AG09309 (cell line): ENCODE measurements around the gene CPA2.

Experiments used
- DNase-seq: peaks from one replicate; pipeline ENCODE4 v3.0.0-alpha.2; 2010; ENCODE audit warnings: low read depth
- H3K4me3 ChIP-seq: 2 replicates; pipeline ENCODE4 v1.5.1; 2011; ENCODE audit warnings: mild to moderate bottlenecking, low read depth, low read length, moderate library complexity; ENCODE audit not compliant: control insufficient read depth
- CTCF ChIP-seq: IDR thresholded peaks from 2 replicates; pipeline ENCODE4 v1.5.1; 2011; ENCODE audit warnings: mild to moderate bottlenecking, low read depth, low read length, inconsistent platforms; ENCODE audit not compliant: insufficient read depth, control insufficient read depth; ENCODE audit errors: missing control alignments

The CPA2 gene

GRCh38 chr7:130301501-130302020 lies 34.9 kb downstream of the CPA2 start:
- DNase-seq, result no peak
- TF ChIP-seq CTCF, result no peak
- no peak overlapping the region for H3K4me3 ChIP-seq

GRCh38 chr7:130302649-130303048 lies 36.0 kb downstream of the CPA2 start:
- no peak for TF ChIP-seq CTCF
- no peak for DNase-seq
- H3K4me3 ChIP-seq, result no peak overlapping the region

GRCh38 chr7:130303127-130303526 lies 36.5 kb downstream of the CPA2 start:
- no peak for TF ChIP-seq CTCF
- H3K4me3 ChIP-seq, result no peak overlapping the region
- no peak for DNase-seq

- H3K4me3 ChIP-seq, result no peak overlapping the region
- TF ChIP-seq CTCF, result no peak
- no peak for DNase-seq
Measured at GRCh38 chr7:130303551-130303950, 36.9 kb downstream of the CPA2 start.

GRCh38 chr7:130303982-130304381 lies 37.3 kb downstream of the CPA2 start:
- no peak for TF ChIP-seq CTCF
- no peak overlapping the region for H3K4me3 ChIP-seq
- DNase-seq, result no peak

GRCh38 chr7:130304878-130305277 lies 38.2 kb downstream of the CPA2 start:
- DNase-seq, result no peak
- no peak overlapping the region for H3K4me3 ChIP-seq
- no peak for TF ChIP-seq CTCF
